Measurements from ENCODE around the gene FHOD3.

DNA sequence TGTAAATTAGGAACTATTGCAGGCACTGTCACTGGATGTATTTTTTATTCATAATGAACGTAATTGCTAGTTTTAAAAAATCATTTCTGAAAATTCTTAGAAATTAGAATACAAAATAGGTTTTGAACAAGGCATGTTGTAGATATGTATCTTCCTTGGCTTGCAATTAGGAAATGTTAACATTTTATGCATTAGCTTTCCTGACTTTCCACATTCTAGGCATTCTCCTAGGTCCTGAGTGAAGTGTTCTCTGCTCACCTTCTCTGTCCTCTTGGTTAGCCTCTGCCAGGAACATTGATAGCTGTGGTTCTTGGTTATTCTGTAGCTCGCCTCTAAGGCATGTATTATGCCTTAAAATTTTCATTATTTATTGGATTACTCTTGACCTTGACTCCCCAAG is 130.3 kb downstream of the FHOD3 start:
- TF ChIP-seq, protein P1, sequence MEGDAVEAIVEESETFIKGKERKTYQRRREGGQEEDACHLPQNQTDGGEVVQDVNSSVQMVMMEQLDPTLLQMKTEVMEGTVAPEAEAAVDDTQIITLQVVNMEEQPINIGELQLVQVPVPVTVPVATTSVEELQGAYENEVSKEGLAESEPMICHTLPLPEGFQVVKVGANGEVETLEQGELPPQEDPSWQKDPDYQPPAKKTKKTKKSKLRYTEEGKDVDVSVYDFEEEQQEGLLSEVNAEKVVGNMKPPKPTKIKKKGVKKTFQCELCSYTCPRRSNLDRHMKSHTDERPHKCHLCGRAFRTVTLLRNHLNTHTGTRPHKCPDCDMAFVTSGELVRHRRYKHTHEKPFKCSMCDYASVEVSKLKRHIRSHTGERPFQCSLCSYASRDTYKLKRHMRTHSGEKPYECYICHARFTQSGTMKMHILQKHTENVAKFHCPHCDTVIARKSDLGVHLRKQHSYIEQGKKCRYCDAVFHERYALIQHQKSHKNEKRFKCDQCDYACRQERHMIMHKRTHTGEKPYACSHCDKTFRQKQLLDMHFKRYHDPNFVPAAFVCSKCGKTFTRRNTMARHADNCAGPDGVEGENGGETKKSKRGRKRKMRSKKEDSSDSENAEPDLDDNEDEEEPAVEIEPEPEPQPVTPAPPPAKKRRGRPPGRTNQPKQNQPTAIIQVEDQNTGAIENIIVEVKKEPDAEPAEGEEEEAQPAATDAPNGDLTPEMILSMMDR (conservative IDR thresholded peaks at IDR 0.05; ENCODE audit: low read length) = no peak
- TF ChIP-seq EZH2phosphoT487 (IDR thresholded peaks at IDR 0.05; ENCODE audit: borderline replicate concordance) = no peak
